K562 (cell line): Measurements from ENCODE around the gene TP53TG5. TPM values are rescaled to one million over a fixed set of nuclear protein-coding genes. Genes with fewer than 3 reads are reported as not detected.

Experiments used
- ATAC-seq: fragments of 200-7000 bp; cut with Tn5 transposase; 3 replicates; pipeline ENCODE4 v1.9.1; 2020; ENCODE audit warnings: moderate library complexity
- BruUV-seq: library from RNA; stranded (reverse); fragments of 400-500 nt; replicated peaks from 2 replicates; lab custom pipeline; 2021; lab: Mats Ljungman, UMichigan
- CTCF ChIA-PET: fragments of 300-600 bp; formaldehyde crosslinking; extraction: SDS; loops from one replicate; lab custom pipeline; 2021; ENCODE audit warnings: low intra/inter-chr PET ratio; lab: Yijun Ruan, JAX
- POLR2A ChIA-PET: fragments of 300-600, 350-650 bp; sonication (Branson Sonifier 250); formaldehyde crosslinking; extraction: SDS; loops from one replicate; lab custom pipeline; 2021; ENCODE audit warnings: antibody characterized with exemption, inconsistent platforms; lab: Yijun Ruan, JAX
- DNase-seq, 4 experiments: peaks; one replicate each; pipeline versions ENCODE4 v3.0.0 to v3.0.0-alpha.2; 2011 to 2018; ENCODE audit warnings: low spot score in 3 of 4, mixed read lengths in 3 of 4; ENCODE audit errors: extremely low read depth in 1 of 4
- FAIRE-seq: peaks from 2 replicates; lab custom pipeline; 2011; peaks lifted over from hg19 to GRCh38; lab: Jason Lieb, UNC
- H2AFZ ChIP-seq: 2 replicates; pipeline ENCODE4 v1.6.0; 2011; ENCODE audit warnings: low read depth, low read length, control low read depth, inconsistent platforms
- H3K27ac ChIP-seq: fragments of 200-600 bp; 3 replicates; pipeline ENCODE4 v1.8.0; 2011; ENCODE audit warnings: low read depth, mild to moderate bottlenecking, control low read depth, inconsistent platforms, low read length, moderate library complexity, mixed read lengths; ENCODE audit errors: extremely low read depth
- H3K27me3 ChIP-seq, 2 experiments: fragments of 300-600 bp in 1 of 2; 2 replicates in 1 of 2; 3 replicates in 1 of 2; pipeline versions ENCODE4 v1.6.0 to v1.8.0; 2011; ENCODE audit warnings: inconsistent platforms in 2 of 2, low read length in 2 of 2, mild to moderate bottlenecking in 1 of 2, mixed read lengths in 1 of 2, moderate library complexity in 1 of 2; ENCODE audit not compliant: control insufficient read depth in 2 of 2, insufficient read depth in 2 of 2
- H3K36me3 ChIP-seq: fragments of 300-600 bp; 3 replicates; pipeline ENCODE4 v1.8.0; 2011; ENCODE audit warnings: mild to moderate bottlenecking, low read length, inconsistent platforms; ENCODE audit not compliant: control insufficient read depth, insufficient read depth
- H3K4me1 ChIP-seq, 2 experiments: fragments of 200-600 bp in 1 of 2; replicated peaks in 1 of 2; 2 replicates in 1 of 2; 3 replicates in 1 of 2; pipeline versions ENCODE4 v1.5.1 to v1.8.0; 2011; ENCODE audit warnings: inconsistent platforms in 2 of 2, low read length in 2 of 2, mild to moderate bottlenecking in 1 of 2, mixed read lengths in 1 of 2, moderate library complexity in 1 of 2; ENCODE audit not compliant: control insufficient read depth in 2 of 2, insufficient read depth in 2 of 2
- H3K4me2 ChIP-seq: 2 replicates; pipeline ENCODE4 v1.6.1; 2011; ENCODE audit warnings: low read length, control low read depth, inconsistent platforms, mixed read lengths; ENCODE audit not compliant: insufficient read depth
- H3K4me3 ChIP-seq: fragments of 200-600 bp; sonication (generic), shearing (Covaris generic); 2 replicates; pipeline ENCODE4 v1.5.1; 2016; ENCODE audit warnings: control low read depth, inconsistent platforms
- H3K79me2 ChIP-seq: fragments of 200-600 bp; 3 replicates; pipeline ENCODE4 v1.8.0; 2011; ENCODE audit warnings: low read length, inconsistent platforms; ENCODE audit not compliant: control insufficient read depth, insufficient read depth
- H3K9ac ChIP-seq, 2 experiments: 2 replicates each; pipeline versions ENCODE4 v1.6.0 to v1.6.1; 2011; ENCODE audit warnings: low read depth in 2 of 2, low read length in 2 of 2, control low read depth in 1 of 2, inconsistent platforms in 1 of 2, mild to moderate bottlenecking in 1 of 2, mixed read lengths in 1 of 2; ENCODE audit not compliant: insufficient read depth in 1 of 2
- H3K9me1 ChIP-seq: one replicate; pipeline ENCODE4 v1.6.0; 2011; ENCODE audit warnings: inconsistent platforms, mild to moderate bottlenecking, low read length, moderate library complexity; ENCODE audit not compliant: control insufficient read depth, insufficient read depth
- H3K9me3 ChIP-seq: replicated peaks from 2 replicates; pipeline ENCODE4 v1.5.1; 2011; ENCODE audit warnings: low read depth, low read length, inconsistent platforms; ENCODE audit not compliant: control insufficient read depth, insufficient read depth
- H4K20me1 ChIP-seq: replicated peaks from 2 replicates; pipeline ENCODE4 v1.6.1; 2011; ENCODE audit warnings: low read length, inconsistent platforms, mixed read lengths; ENCODE audit not compliant: control insufficient read depth, insufficient read depth
- ETS2 ChIP-seq: IDR thresholded peaks from 2 replicates; pipeline ENCODE4 v1.6.1; 2016; ENCODE audit warnings: borderline replicate concordance, missing genetic modification characterization, mild to moderate bottlenecking, moderate library complexity, missing compliant biosample characterization; ENCODE audit not compliant: poor library complexity, severe bottlenecking
- FOXJ3 ChIP-seq: sonication (generic); formaldehyde crosslinking; IDR thresholded peaks from 2 replicates; pipeline ENCODE4 v1.4.0; 2020; ENCODE audit warnings: mild to moderate bottlenecking, missing genetic modification reagents
- FOXO4 ChIP-seq: fragments of 450-650 bp; formaldehyde crosslinking; IDR thresholded peaks from 2 replicates; pipeline ENCODE4 v1.4.0; 2020; ENCODE audit warnings: mild to moderate bottlenecking, moderate library complexity
- GTF3C2 ChIP-seq: IDR thresholded peaks from 3 replicates; pipeline ENCODE4 v1.6.1; 2011; ENCODE audit warnings: borderline replicate concordance, mild to moderate bottlenecking, moderate library complexity; ENCODE audit not compliant: insufficient read length; ENCODE audit errors: extremely low read depth
- HMGN3 ChIP-seq: IDR thresholded peaks from 2 replicates; pipeline ENCODE4 v1.6.1; 2011; ENCODE audit warnings: borderline replicate concordance, low read depth, mild to moderate bottlenecking, mixed read lengths, low read length; ENCODE audit not compliant: insufficient read length; ENCODE audit errors: extremely low read depth
- PHB ChIP-seq: fragments of 250-450 bp; sonication (Bioruptor Pico); IDR thresholded peaks from 2 replicates; pipeline ENCODE4 v1.5.0; 2021
- ZBTB26 ChIP-seq: fragments of 450-650 bp; formaldehyde crosslinking; IDR thresholded peaks from 2 replicates; pipeline ENCODE4 v1.4.0; 2022; ENCODE audit warnings: missing genetic modification characterization
- ZNF282 ChIP-seq: sonication (generic); formaldehyde crosslinking; IDR thresholded peaks from 2 replicates; pipeline ENCODE4 v1.8.1; 2023; ENCODE audit warnings: missing genetic modification reagents
- ZNF609 ChIP-seq: sonication (generic); formaldehyde crosslinking; IDR thresholded peaks from 2 replicates; pipeline ENCODE4 v1.8.1; 2023; ENCODE audit warnings: missing genetic modification reagents, mild to moderate bottlenecking, borderline replicate concordance
- WGBS: fragments of 100-300 bp; shearing (Covaris generic); methylation state at CpG from one replicate; pipeline ENCODE4 v1.1.6; 2016; ENCODE audit warnings: low coverage, mixed read lengths; ENCODE audit not compliant: insufficient coverage; ENCODE audit errors: missing lambda C conversion rate; 5-methylcytosine and 5-hydroxymethylcytosine counted together
- in situ Hi-C: fragments of 300-500 bp; cut with MboI; formaldehyde crosslinking; loops from 4 replicates; pipeline ENCODE4 v1.15.0; 2018; ENCODE audit warnings: inconsistent platforms, mixed read lengths
- intact Hi-C: fragments of 100-400 bp; cut with micrococcal nuclease; formaldehyde crosslinking; loops from 2 replicates; pipeline ENCODE4 v1.14.2; 2022
- polyA plus RNA-seq, 8 experiments: library from polyadenylated mRNA; depleted of rRNA in 4 of 8; stranded (reverse) in 5 of 8; unstranded in 3 of 8; fragments of >200 nt; fragmentation: Nextera tagmentation in 2 of 8; fragmentation: Illumina TruSeq in 1 of 8; extraction: Ambion mirVana in 2 of 8; extraction: Trizol in 1 of 8; gene quantifications; 2 replicates each; pipeline versions ENCODE4 v1.2.1 to v1.2.3, GENCODE V29; 2011 to 2014; ENCODE audit warnings: inconsistent platforms in 1 of 8, missing spikeins in 1 of 8
- total RNA-seq, 7 experiments: library from RNA; depleted of rRNA in 6 of 7; stranded (reverse); fragments of >200 nt in 6 of 7; fragmentation: Illumina TruSeq in 2 of 7; extraction: Trizol in 2 of 7; gene quantifications; 2 replicates each; pipeline versions ENCODE4 v1.2.1 to v1.2.3, GENCODE V29; 2011 to 2021; ENCODE audit warnings: low replicate concordance in 1 of 7
- TF ChIP-seq, protein P1 (sequence below): sonication (generic); IDR thresholded peaks from 2 replicates; pipeline ENCODE4 v1.6.1; 2016

TP53TG5 gene
- total and polyA plus RNA-seq, 9 of the 15 experiments (the other 6 are each of a cell fraction or from before 2014, with no cell fraction given) = 0.04 to 0.05 (median 0.04) TPM; not detected in 6

- ChIA-PET POLR2A (no interaction called here), CTCF (no interaction called here)
- FAIRE-seq = no peak
- no peaks in the 10 kb centered on the region for H3K9me3 ChIP-seq
- ATAC-seq = no peak
- in situ Hi-C loops (no loop called here), intact Hi-C loops (no loop called here)
- H3K27me3 ChIP-seq = no peaks in the 10 kb centered on the region
- H2AFZ ChIP-seq = no peak overlapping the region
- H3K4me3 ChIP-seq = no peak overlapping the region
- peaks cover 13 to 30% of the 10 kb centered on the region in 2 experiments; a peak in 4 of 5 replicates for H3K4me1 ChIP-seq
- DNase-seq = no peak
- peaks cover 15% of the 10 kb centered on the region; the same call in 2 of the 3 replicates for H3K79me2 ChIP-seq
- no peak overlapping the region for H3K9ac ChIP-seq
- no TSS peak for BruUV-seq
- H3K4me2 ChIP-seq = no peak overlapping the region
- H3K27ac ChIP-seq = no peak overlapping the region
- H3K9me1 ChIP-seq = no peaks in the 10 kb centered on the region
- H3K36me3 ChIP-seq = no peaks in the 10 kb centered on the region; the same call in 2 of the 3 replicates
- no peaks in the 10 kb centered on the region; the same call in 1 of the 2 replicates for H4K20me1 ChIP-seq
- WGBS = 17% methylated on average over 1 of the region's 1 CpG
- TF ChIP-seq ZNF609 (CRISPR knock-in tag) (no peak), ZBTB26 (CRISPR knock-in tag) (no peak), HMGN3 (no peak), ZNF282 (no peak), GTF3C2 (no peak), PHB (CRISPR knock-in tag) (no peak), ETS2 (tag) (no peak), FOXJ3 (CRISPR knock-in tag) (no peak), FOXO4 (CRISPR knock-in tag) (no peak)
- TF ChIP-seq, protein P1, sequence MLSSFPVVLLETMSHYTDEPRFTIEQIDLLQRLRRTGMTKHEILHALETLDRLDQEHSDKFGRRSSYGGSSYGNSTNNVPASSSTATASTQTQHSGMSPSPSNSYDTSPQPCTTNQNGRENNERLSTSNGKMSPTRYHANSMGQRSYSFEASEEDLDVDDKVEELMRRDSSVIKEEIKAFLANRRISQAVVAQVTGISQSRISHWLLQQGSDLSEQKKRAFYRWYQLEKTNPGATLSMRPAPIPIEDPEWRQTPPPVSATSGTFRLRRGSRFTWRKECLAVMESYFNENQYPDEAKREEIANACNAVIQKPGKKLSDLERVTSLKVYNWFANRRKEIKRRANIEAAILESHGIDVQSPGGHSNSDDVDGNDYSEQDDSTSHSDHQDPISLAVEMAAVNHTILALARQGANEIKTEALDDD = no peak
Observed at GRCh38 chr20:45350217-45350616, 27.9 kb downstream of the TP53TG5 start.
